Fibroblast of mammary gland (primary cell): Measurements from ENCODE around the gene STK17B.
A peak's percentile ranks its signal among the peaks of the same experiment; 100 is the strongest.

Source experiments
- DNase-seq: peaks from one replicate; pipeline ENCODE4 v3.0.0-alpha.2; 2010; ENCODE audit warnings: low read depth
- H3K4me3 ChIP-seq: 2 replicates; pipeline ENCODE4 v1.5.1; 2011; ENCODE audit warnings: low read depth, mild to moderate bottlenecking, low read length, moderate library complexity; ENCODE audit not compliant: control insufficient read depth
- CTCF ChIP-seq: conservative IDR thresholded peaks from 2 replicates; pipeline ENCODE4 v1.5.1; 2011; ENCODE audit warnings: low read depth, low read length, inconsistent platforms; ENCODE audit not compliant: control insufficient read depth, insufficient read depth

Gene STK17B

GRCh38 chr2:196170213-196170605, 1.2 kb downstream of the STK17B start:
- no peak for TF ChIP-seq CTCF
- peak; percentile 79 for DNase-seq
- peak overlapping the region; percentile 91 for H3K4me3 ChIP-seq

- DNase-seq: peak; percentile 58
- TF ChIP-seq CTCF: no peak
Observed at GRCh38 chr2:196169516-196169915, 1.9 kb downstream of the STK17B start.

GRCh38 chr2:196168181-196168580, 3.2 kb downstream of the STK17B start:
- DNase-seq: peak; percentile 73
- TF ChIP-seq CTCF: no peak
- no peak overlapping the region for H3K4me3 ChIP-seq

More at GRCh38 chr2:196169516-196169915, 1.9 kb downstream of the STK17B start:
- peak overlapping the region; percentile 91 for H3K4me3 ChIP-seq

DNA sequence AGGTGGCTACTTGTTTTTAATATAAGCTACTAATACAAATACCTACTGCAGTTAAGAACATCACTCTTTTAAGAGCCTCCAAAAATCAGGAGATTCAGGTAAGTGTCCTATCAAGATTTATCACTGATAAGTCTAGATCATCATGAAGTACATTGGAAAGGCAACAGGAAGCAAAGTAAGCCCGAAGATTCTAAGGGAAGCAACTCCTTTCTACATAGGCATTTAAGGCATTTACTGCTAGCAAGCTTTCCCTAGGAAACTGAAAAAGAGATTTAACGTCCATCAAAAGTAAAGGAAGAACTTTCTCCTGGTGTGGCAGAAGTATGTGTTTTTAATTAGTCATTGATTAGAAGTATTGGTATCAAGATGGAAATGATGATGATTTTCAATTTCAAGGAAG, 3.7 kb downstream of the STK17B start:
- no peak for DNase-seq
- H3K4me3 ChIP-seq: no peak overlapping the region
- TF ChIP-seq CTCF: no peak

GRCh38 chr2:196166876-196167275, 4.5 kb downstream of the STK17B start:
- no peak overlapping the region for H3K4me3 ChIP-seq
- TF ChIP-seq CTCF: no peak
- DNase-seq: peak; percentile 67

DNA sequence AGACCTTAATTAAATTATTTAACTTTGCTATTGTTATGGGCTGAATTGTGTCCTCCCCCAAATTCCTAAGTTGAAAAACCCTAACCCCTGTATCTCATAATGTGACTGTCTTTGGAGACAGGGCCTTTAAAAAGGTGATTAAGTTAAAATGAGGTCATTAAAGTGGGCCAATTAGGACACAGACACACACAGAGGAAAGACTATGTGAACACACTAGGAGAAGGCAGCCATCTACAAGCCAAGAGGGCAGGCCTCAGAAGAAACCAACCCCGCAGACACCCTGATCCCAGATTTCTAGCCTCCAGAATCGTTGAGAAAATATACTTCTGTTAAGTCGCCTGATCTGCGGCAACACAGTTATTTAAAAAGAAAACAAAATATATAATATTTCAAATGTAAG, 6.4 kb downstream of the STK17B start:
- H3K4me3 ChIP-seq: no peak overlapping the region
- TF ChIP-seq CTCF: no peak
- no peak for DNase-seq

GRCh38 chr2:196163285-196163684, 8.1 kb downstream of the STK17B start:
- no peak for DNase-seq
- TF ChIP-seq CTCF: no peak
- H3K4me3 ChIP-seq: no peak overlapping the region
